Brain microvascular endothelial cell (primary cell): ENCODE measurements around the gene NEB.
"Not testable (repeated sequence)": the region's sequence is repeated elsewhere in the genome, so short reads cannot be mapped to it uniquely, and the experiment has no call there.

Experiments used
- DNase-seq: peaks from one replicate; pipeline ENCODE4 v3.0.0-alpha.2; 2020
- H3K27ac ChIP-seq: fragments of 250-450 bp; sonication (Bioruptor Pico); 2 replicates; pipeline ENCODE4 v1.5.1; 2020; ENCODE audit warnings: mild to moderate bottlenecking, moderate library complexity
- H3K27me3 ChIP-seq: fragments of 250-450 bp; sonication (Bioruptor Pico); replicated peaks from 2 replicates; pipeline ENCODE4 v1.5.1; 2020; ENCODE audit warnings: mild to moderate bottlenecking
- H3K36me3 ChIP-seq: fragments of 250-450 bp; sonication (Bioruptor Pico); replicated peaks from 2 replicates; pipeline ENCODE4 v1.5.1; 2020; ENCODE audit warnings: mild to moderate bottlenecking
- H3K4me3 ChIP-seq: 2 replicates; pipeline ENCODE4 v1.5.1; 2011; ENCODE audit warnings: low read depth, mild to moderate bottlenecking, control low read depth, low read length, moderate library complexity
- in situ Hi-C: cut with HindIII; loops from 2 replicates; pipeline ENCODE4 v1.10.0; 2017; ENCODE audit warnings: low sequenced_read_pairs, low pct_ligation_motif_present
- TF ChIP-seq, protein P1 (sequence below): IDR thresholded peaks from 2 replicates; pipeline ENCODE4 v1.5.1; 2011; ENCODE audit warnings: low read depth, mild to moderate bottlenecking, moderate library complexity, low read length, control low read depth, inconsistent platforms; ENCODE audit errors: missing control alignments

NEB gene

DNA sequence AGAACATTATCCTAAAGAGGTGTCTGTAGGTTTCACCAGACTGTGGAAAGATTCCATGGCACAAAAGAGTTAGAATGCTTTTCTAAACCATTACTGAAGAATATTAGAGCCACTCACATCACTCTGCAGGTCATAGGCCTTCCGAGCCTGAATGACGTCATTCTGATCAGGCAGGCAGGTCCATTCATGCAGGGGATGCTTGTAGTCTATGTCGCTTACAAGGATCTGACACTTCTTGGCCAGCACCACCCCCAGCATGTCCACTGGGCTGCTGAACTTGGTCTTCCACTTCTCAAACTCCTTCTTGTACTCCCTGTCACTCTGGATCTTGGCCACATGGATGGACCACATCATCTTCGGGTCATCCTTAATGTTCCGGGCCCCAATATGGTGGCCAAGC is 120.1 kb downstream of the NEB start:
- H3K27ac ChIP-seq, result no peak overlapping the region
- DNase-seq, result no peak

DNA sequence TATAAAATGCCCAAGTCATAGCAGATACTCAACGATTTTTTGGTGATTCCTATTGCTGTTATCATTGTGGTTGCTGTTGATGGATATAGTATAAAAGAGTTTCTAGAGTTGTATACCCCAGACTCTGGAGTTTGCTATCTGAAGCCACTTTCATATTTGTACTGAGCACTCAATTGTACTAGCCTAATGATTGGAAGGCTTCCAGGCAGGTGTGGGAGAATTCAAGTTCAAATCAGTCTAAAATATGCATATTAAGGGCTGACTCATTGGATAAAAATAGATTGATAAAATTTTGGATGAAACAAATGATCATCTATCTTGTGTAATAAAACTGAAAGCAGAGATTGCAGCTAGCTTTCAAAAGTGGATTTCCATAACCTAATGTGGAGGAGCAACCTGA is 122.9 kb downstream of the NEB start:
- DNase-seq, result no peak
- Histone ChIP-seq H3K27ac (no peak overlapping the region), H3K36me3 (no peaks in the 10 kb centered on the region), H3K27me3 (no peaks in the 10 kb centered on the region), H3K4me3 (no peak overlapping the region)
- in situ Hi-C loops, result no loop called here
- TF ChIP-seq, protein P1, sequence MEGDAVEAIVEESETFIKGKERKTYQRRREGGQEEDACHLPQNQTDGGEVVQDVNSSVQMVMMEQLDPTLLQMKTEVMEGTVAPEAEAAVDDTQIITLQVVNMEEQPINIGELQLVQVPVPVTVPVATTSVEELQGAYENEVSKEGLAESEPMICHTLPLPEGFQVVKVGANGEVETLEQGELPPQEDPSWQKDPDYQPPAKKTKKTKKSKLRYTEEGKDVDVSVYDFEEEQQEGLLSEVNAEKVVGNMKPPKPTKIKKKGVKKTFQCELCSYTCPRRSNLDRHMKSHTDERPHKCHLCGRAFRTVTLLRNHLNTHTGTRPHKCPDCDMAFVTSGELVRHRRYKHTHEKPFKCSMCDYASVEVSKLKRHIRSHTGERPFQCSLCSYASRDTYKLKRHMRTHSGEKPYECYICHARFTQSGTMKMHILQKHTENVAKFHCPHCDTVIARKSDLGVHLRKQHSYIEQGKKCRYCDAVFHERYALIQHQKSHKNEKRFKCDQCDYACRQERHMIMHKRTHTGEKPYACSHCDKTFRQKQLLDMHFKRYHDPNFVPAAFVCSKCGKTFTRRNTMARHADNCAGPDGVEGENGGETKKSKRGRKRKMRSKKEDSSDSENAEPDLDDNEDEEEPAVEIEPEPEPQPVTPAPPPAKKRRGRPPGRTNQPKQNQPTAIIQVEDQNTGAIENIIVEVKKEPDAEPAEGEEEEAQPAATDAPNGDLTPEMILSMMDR, result no peak

More for the DNA sequence above, 120.1 kb downstream of the NEB start:
- TF ChIP-seq, protein P1, result no peak
- Histone ChIP-seq H3K36me3 (no peaks in the 10 kb centered on the region), H3K27me3 (no peaks in the 10 kb centered on the region), H3K4me3 (no peak overlapping the region)
- in situ Hi-C loops, result no loop called here

DNA sequence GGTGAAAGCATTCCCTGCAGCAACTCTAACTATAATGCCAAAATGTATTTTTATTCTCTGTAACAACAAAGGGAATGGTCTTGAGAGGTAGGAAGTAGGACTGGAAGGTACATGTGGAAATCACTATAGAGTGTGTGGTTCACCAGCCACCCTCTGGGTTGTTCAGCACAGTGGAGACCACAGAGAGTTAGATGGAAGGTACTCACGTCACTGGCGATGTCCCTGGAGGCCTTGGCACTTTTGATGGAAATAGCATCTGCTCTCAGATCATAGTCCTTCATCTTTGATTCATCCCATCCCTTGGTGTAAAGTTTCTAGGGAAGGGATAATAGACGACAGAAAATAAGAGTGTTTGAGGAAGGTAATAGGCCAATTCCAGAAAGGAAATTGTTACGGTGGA is 124.0 kb downstream of the NEB start:
- in situ Hi-C loops, result no loop called here
- TF ChIP-seq, protein P1, result no peak

DNA sequence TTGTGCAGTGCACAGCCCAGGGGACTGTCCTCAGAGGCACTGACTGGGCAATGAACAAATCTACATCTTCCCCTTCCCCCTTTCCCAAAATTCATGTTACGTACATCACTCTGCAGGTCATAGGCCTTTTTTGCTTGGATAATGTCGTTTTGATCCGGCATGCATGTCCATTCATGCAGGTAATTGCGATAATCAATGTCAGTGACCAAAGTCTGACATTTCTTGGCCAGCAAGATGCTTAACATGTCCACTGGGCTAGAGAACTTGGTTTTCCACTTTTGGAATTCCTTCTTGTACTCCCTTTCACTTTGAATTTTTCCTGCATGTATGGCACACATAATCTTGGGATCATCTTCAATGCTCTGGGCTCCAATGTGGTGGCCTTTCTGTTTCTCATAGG is 124.6 kb downstream of the NEB start:
- no peak for DNase-seq
- Histone ChIP-seq H3K36me3 (no peaks in the 10 kb centered on the region), H3K27me3 (no peaks in the 10 kb centered on the region), H3K27ac (no peak overlapping the region), H3K4me3 (no peak overlapping the region)
- in situ Hi-C loops, result no loop called here
- TF ChIP-seq, protein P1, result no peak

More for the DNA sequence above, 124.0 kb downstream of the NEB start:
- no peak for DNase-seq
- Histone ChIP-seq H3K36me3 (no peaks in the 10 kb centered on the region), H3K27ac (no peak overlapping the region), H3K4me3 (no peak overlapping the region), H3K27me3 (no peaks in the 10 kb centered on the region)

GRCh38 chr2:151607459-151608424 is 126.5 kb downstream of the NEB start:
- in situ Hi-C loops, H3K27me3 ChIP-seq, H3K27ac ChIP-seq, H3K4me3 ChIP-seq, DNase-seq, H3K36me3 ChIP-seq: not testable (repeated sequence)

DNA sequence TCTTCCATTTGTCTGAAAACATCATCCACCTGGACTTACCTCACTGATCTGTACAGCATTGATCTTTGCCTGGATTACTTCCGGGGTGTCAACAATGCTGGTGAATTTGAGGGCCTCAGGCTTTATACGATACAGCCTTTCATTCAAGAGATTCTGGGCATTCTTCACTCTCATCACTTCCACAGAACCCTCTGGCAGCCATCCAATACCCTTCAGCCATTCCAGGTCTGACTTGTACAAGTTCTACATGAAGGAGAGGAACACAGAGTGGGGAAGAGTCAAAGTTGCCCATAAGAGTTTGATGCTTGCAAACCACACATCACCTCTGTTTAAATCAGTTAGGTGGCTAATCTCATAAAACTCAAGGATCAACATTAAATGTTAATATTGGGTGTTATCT is 130.7 kb downstream of the NEB start:
- H3K27me3 ChIP-seq, in situ Hi-C loops, DNase-seq: not testable (repeated sequence)

DNA sequence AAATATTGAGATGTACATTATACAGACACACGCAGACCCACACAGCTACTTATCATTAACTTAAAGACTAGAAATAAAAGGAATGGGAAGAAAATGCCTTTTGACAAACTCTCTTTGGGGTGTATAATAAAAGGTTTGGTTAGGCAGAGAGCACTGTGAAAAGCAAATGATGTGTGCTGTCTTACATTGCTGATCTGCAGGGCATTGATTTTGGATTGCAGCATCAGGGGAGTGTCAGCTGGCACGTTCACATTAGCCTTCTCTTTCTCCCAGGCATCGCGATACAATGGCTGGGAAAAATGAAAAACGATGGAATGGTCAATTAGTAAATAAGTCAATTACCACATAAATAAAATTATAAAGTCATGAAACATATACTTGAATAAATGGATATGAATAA is 131.9 kb downstream of the NEB start:
- DNase-seq, H3K4me3 ChIP-seq, H3K27me3 ChIP-seq, H3K27ac ChIP-seq, in situ Hi-C loops, H3K36me3 ChIP-seq: not testable (repeated sequence)

More for the DNA sequence above, 130.7 kb downstream of the NEB start:
- not testable (repeated sequence) for H3K4me3 ChIP-seq, H3K36me3 ChIP-seq, H3K27ac ChIP-seq

GRCh38 chr2:151601803-151602202 is 132.5 kb downstream of the NEB start:
- in situ Hi-C loops, H3K36me3 ChIP-seq, DNase-seq, H3K27ac ChIP-seq, H3K27me3 ChIP-seq, H3K4me3 ChIP-seq: not testable (repeated sequence)

DNA sequence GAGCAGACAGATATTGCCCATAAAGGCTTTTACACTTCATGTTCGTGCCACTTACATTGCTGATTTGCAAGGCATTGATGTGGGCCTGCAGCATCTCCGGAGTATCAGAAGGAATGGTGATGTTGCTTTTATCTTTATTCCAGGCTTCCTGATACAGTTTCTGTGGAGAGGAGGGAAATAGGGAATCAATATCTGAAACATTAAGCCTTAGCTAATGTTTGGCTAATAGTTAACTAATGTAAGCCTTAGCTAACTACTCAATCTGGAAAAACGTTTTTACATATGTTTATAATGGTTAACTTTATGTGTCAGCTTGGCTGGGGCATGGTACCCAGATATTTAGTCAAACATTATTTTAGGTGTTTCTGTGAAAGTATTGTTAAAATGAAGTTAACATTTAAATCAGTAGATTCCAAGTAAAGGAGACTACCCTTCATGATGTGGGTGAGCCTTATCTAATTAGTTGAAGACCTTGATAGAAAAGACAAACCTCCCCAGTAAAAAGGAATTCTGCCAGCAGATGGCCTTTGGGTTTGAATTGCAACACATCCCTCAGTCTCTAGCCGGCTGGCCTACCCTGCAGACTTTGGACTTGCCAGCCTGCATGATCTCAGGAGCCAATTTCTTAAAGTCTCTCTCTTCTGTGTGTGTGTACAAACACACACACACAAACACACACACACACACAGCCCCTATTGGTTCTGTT is 137.2 kb downstream of the NEB start:
- in situ Hi-C loops, H3K36me3 ChIP-seq, H3K4me3 ChIP-seq, H3K27ac ChIP-seq, H3K27me3 ChIP-seq, DNase-seq: not testable (repeated sequence)

- H3K4me3 ChIP-seq, DNase-seq, H3K27me3 ChIP-seq, in situ Hi-C loops, H3K27ac ChIP-seq, H3K36me3 ChIP-seq: not testable (repeated sequence)
Measured at GRCh38 chr2:151591908-151592255, 142.4 kb downstream of the NEB start.
